K562 (cell line): ENCODE data around the gene PRICKLE3. TPM values are rescaled to one million over a fixed set of nuclear protein-coding genes. Genes with fewer than 3 reads are reported as not detected.

ENCODE experiments used
- BDP1 ChIP-seq: IDR thresholded peaks from 3 replicates; pipeline ENCODE4 v1.6.1; 2011; ENCODE audit not compliant: insufficient read length, insufficient read depth
- CBFA2T2 ChIP-seq: fragments of 450-650 bp; conservative IDR thresholded peaks from 2 replicates; pipeline ENCODE4 v1.6.1; 2017; ENCODE audit warnings: mild to moderate bottlenecking
- DEAF1 ChIP-seq: fragments of 450-650 bp; formaldehyde crosslinking; IDR thresholded peaks from 2 replicates; pipeline ENCODE4 v1.4.0; 2020; ENCODE audit warnings: mild to moderate bottlenecking, moderate library complexity
- EWSR1 ChIP-seq: fragments of 450-650 bp; IDR thresholded peaks from 2 replicates; pipeline ENCODE4 v1.6.1; 2018; ENCODE audit warnings: borderline replicate concordance, mild to moderate bottlenecking, low read depth, moderate library complexity; ENCODE audit not compliant: partially characterized antibody
- FIP1L1 ChIP-seq: fragments of 200-400 bp; formaldehyde crosslinking; IDR thresholded peaks from 2 replicates; pipeline ENCODE4 v1.6.1; 2018; ENCODE audit warnings: mild to moderate bottlenecking, low read depth, low read length; ENCODE audit not compliant: poor library complexity, severe bottlenecking
- FOXK1 ChIP-seq: sonication (generic); formaldehyde crosslinking; IDR thresholded peaks from 2 replicates; pipeline ENCODE4 v1.8.0; 2022; ENCODE audit warnings: missing genetic modification reagents, mild to moderate bottlenecking, borderline replicate concordance
- FOXM1 ChIP-seq, 2 experiments: fragments of 450-650 bp in 1 of 2; sonication (generic) in 1 of 2; formaldehyde crosslinking in 1 of 2; IDR thresholded peaks; 2 replicates each; pipeline versions ENCODE4 v1.6.1 to v1.9.0; 2017 to 2022; ENCODE audit warnings: low read depth in 2 of 2, mild to moderate bottlenecking in 2 of 2, missing genetic modification reagents in 1 of 2, moderate library complexity in 1 of 2
- FOXP4 ChIP-seq: sonication (generic); formaldehyde crosslinking; IDR thresholded peaks from 2 replicates; pipeline ENCODE4 v1.8.0; 2022; ENCODE audit warnings: mild to moderate bottlenecking, missing genetic modification reagents, borderline replicate concordance
- GABPB1 ChIP-seq: sonication (generic); formaldehyde crosslinking; IDR thresholded peaks from 2 replicates; pipeline ENCODE4 v1.8.0; 2022; ENCODE audit warnings: mild to moderate bottlenecking, missing genetic modification reagents
- HIVEP1 ChIP-seq: fragments of 250-450 bp; sonication (Bioruptor Pico); IDR thresholded peaks from 2 replicates; pipeline ENCODE4 v1.4.0; 2020; ENCODE audit warnings: mild to moderate bottlenecking
- IRF2 ChIP-seq: sonication (generic); formaldehyde crosslinking; IDR thresholded peaks from 2 replicates; pipeline ENCODE4 v1.8.1; 2022; ENCODE audit warnings: mild to moderate bottlenecking, missing genetic modification reagents
- JUND ChIP-seq, 2 experiments: IDR thresholded peaks; 2 replicates in 1 of 2; 3 replicates in 1 of 2; pipeline ENCODE4 v1.6.1; 2011; ENCODE audit warnings: borderline replicate concordance in 2 of 2, low read depth in 2 of 2, low read length in 2 of 2, improper control_type of control experiment in 1 of 2, missing biosample characterization in 1 of 2, missing genetic modification characterization in 1 of 2, missing genetic modification reagents in 1 of 2
- MAFF ChIP-seq: IDR thresholded peaks from 2 replicates; pipeline ENCODE4 v1.6.1; 2012; ENCODE audit warnings: low read length, improper control_type of control experiment
- NEUROD1 ChIP-seq: fragments of 150-350 bp; IDR thresholded peaks from 2 replicates; pipeline ENCODE4 v1.6.1; 2014; ENCODE audit warnings: borderline replicate concordance, low read length, low read depth; ENCODE audit not compliant: partially characterized antibody
- NFE2 ChIP-seq: IDR thresholded peaks from 2 replicates; pipeline ENCODE4 v1.6.1; 2014; ENCODE audit warnings: antibody characterized with exemption, low read depth
- NR4A1 ChIP-seq, 2 experiments: fragments of 250-450 bp in 1 of 2; fragments of 450-650 bp in 1 of 2; sonication (Bioruptor Pico) in 1 of 2; IDR thresholded peaks; 2 replicates each; pipeline versions ENCODE4 v1.4.0 to v1.6.1; 2016 to 2020; ENCODE audit warnings: mild to moderate bottlenecking in 2 of 2, missing compliant biosample characterization in 1 of 2, missing genetic modification characterization in 1 of 2, moderate library complexity in 1 of 2
- RCOR1 ChIP-seq, 2 experiments: IDR thresholded peaks; 2 replicates each; pipeline ENCODE4 v1.6.1; 2012; ENCODE audit warnings: low read depth in 2 of 2, low read length in 2 of 2, borderline replicate concordance in 1 of 2, improper control_type of control experiment in 1 of 2
- SAFB ChIP-seq: fragments of 200-400 bp; formaldehyde crosslinking; IDR thresholded peaks from 2 replicates; pipeline ENCODE4 v1.6.1; 2017; ENCODE audit warnings: low read depth, low read length, borderline replicate concordance
- SMARCA4 ChIP-seq: fragments of 450-650 bp; IDR thresholded peaks from 2 replicates; pipeline ENCODE4 v1.6.1; 2016
- ZNF146 ChIP-seq: IDR thresholded peaks from one replicate; pipeline ENCODE4 v1.6.1; 2018; ENCODE audit warnings: missing compliant biosample characterization; ENCODE audit not compliant: unreplicated experiment
- ZNF444 ChIP-seq: fragments of 250-450 bp; sonication (Bioruptor Pico); IDR thresholded peaks from 2 replicates; pipeline ENCODE4 v1.4.0; 2020; ENCODE audit warnings: mild to moderate bottlenecking, moderate library complexity
- ZNF644 ChIP-seq: fragments of 200-800 bp; sonication (Bioruptor generic); IDR thresholded peaks from 2 replicates; pipeline ENCODE4 v1.6.1; 2016; ENCODE audit warnings: low read depth, missing genetic modification characterization, missing compliant biosample characterization
- polyA plus RNA-seq, 8 experiments: library from polyadenylated mRNA; depleted of rRNA in 4 of 8; stranded (reverse) in 5 of 8; unstranded in 3 of 8; fragments of >200 nt; fragmentation: Nextera tagmentation in 2 of 8; fragmentation: Illumina TruSeq in 1 of 8; extraction: Ambion mirVana in 2 of 8; extraction: Trizol in 1 of 8; gene quantifications; 2 replicates each; pipeline versions ENCODE4 v1.2.1 to v1.2.3, GENCODE V29; 2011 to 2014; ENCODE audit warnings: inconsistent platforms in 1 of 8, missing spikeins in 1 of 8
- total RNA-seq, 7 experiments: library from RNA; depleted of rRNA in 6 of 7; stranded (reverse); fragments of >200 nt in 6 of 7; fragmentation: Illumina TruSeq in 2 of 7; extraction: Trizol in 2 of 7; gene quantifications; 2 replicates each; pipeline versions ENCODE4 v1.2.1 to v1.2.3, GENCODE V29; 2011 to 2021; ENCODE audit warnings: low replicate concordance in 1 of 7

PRICKLE3 gene
- total and polyA plus RNA-seq, 9 of the 15 experiments (the other 6 are each of a cell fraction or from before 2014, with no cell fraction given), result 1.1 to 44.3 (median 14.0) TPM

- TF ChIP-seq NR4A1 (CRISPR knock-in tag; IDR thresholded peaks at IDR 0.05) (no peak), NR4A1 (tag; IDR thresholded peaks at IDR 0.05) (0 out of 2 replicates have a peak, but pooled peaks have one; percentile 25), FOXK1 (0 out of 2 replicates have a peak, but pooled peaks have one; percentile 87), SMARCA4 (no peak), FIP1L1 (peak; percentile 45), HIVEP1 (CRISPR knock-in tag) (no peak; the same call in 1 of the 2 replicates), MAFF (no peak), IRF2 (CRISPR knock-in tag) (no peak), JUND (IDR thresholded peaks at IDR 0.05; ENCODE audit: borderline replicate concordance, low read depth, low read length) (peak; percentile 78), JUND (tag; IDR thresholded peaks at IDR 0.05; ENCODE audit: borderline replicate concordance, low read depth, low read length) (peak; percentile 52; the same call in 2 of the 3 replicates), RCOR1 (IDR thresholded peaks at IDR 0.05; ENCODE audit: borderline replicate concordance in 1 of 2, low read depth in 2 of 2, low read length in 2 of 2) (no peak), BDP1 (no peak), NEUROD1 (no peak), FOXP4 (CRISPR knock-in tag) (peak; percentile 94), ZNF146 (CRISPR knock-in tag) (no peak), SAFB (peak; percentile 83), DEAF1 (CRISPR knock-in tag) (peak; percentile 40; the same call in 1 of the 2 replicates), ZNF444 (CRISPR knock-in tag) (no peak), FOXM1 (IDR thresholded peaks at IDR 0.05; ENCODE audit: low read depth) (no peak), FOXM1 (CRISPR knock-in tag; IDR thresholded peaks at IDR 0.05; ENCODE audit: low read depth) (0 out of 2 replicates have a peak, but pooled peaks have one; percentile 85), ZNF644 (tag) (no peak), CBFA2T2 (no peak), NFE2 (no peak), GABPB1 (CRISPR knock-in tag) (peak; percentile 84), EWSR1 (no peak)
These were observed 30.0 kb downstream of the PRICKLE3 start (continued) for GRCh38 chrX:49155900-49156837.
